ENCODE measurements around the gene MT1G. TPM values are rescaled to one million over a fixed set of nuclear protein-coding genes. Genes with fewer than 3 reads are reported as not detected.
"Not testable (repeated sequence)": the region's sequence is repeated elsewhere in the genome, so short reads cannot be mapped to it uniquely, and the experiment has no call there.

MT1G gene
- total RNA-seq, 1 donor = 5.9 TPM

DNA sequence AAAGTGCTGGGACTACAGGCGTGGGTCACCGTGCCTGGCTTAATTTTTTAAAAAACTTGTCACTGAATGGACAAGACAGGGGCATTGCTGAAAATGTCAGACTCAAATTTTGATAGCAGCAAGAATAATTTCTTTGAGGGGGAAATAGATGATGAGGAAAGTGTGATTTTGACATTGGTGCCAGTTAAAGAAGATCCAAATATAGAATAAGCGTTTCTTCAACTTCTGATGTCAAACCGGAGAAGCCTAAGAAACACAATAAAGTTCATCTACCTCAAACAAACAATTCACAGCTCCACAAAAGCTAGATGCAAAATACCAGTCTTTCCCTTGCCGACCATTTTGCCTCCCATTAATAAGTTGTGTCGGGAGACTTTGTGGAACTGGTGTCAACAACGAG lies 18.9 kb upstream of the MT1G start:
- no peak for DNase-seq (ENCODE audit: low read depth in 2 of 3, low spot score in 2 of 3)

DNA sequence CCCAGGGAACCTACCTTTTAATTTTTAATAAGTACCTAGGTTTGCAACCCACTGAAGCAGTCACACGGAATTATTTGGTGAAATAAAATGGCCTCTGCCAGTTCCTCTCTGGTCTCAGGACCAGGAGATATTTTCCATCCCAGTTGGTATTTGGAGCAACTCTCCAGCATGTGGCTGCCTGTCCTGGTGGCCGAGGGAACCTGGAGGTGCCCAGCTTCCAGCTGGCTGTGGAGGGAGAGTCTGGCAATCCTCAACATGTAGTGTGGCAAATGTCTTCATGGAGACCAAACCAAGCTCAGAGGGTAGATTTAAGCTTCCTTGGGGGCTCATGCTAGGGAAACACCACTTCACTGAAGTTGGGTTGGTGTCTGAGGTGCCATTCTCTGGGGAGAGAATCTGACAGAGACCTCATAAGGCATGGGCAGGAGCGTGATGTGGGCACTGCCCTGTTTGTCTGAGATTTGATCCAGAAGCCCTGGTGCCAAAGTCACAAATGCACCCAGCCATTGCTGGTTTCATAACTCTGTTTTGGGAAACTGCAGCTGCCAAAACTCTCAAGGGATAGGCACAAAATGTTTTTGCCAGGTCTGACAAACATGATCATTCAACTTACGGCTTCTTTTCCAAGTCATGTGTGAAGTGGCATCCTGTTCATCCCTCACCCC lies 17.2 kb upstream of the MT1G start:
- no peak for DNase-seq (ENCODE audit: low read depth in 2 of 3, low spot score in 2 of 3)

DNA sequence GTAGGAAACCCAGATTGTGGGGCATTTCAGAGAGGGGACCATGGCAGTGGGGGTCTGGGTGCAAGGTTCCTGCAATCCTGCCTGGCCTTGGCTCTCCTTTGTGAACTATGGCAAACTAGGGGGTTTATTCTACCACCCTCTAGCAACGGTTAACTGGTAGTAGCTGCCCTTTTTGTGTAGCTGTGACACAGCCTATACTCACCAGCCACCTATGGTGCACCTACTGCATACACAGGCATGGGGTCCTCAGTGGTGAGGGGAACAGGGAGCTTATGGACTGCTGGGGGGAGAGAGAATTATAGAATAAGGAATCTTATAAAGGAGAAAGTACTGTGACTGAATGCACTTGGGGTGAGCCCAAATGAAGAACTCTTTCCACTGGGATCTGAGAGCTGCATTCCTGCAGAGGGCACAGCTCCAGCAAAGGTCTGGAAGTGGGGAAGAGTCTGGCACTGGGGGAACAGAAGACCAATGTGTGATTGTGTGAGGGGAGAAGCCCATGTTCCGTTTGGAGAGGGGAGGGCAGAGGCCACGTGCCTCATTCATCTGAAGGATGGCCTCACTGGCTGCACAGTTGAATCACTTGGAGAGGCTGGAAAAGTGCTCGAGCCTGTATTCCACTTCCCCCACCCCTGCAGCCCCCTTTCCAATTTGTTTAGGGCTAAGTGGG lies 16.5 kb upstream of the MT1G start:
- no peak for DNase-seq (ENCODE audit: low read depth in 2 of 3, low spot score in 2 of 3)

DNA sequence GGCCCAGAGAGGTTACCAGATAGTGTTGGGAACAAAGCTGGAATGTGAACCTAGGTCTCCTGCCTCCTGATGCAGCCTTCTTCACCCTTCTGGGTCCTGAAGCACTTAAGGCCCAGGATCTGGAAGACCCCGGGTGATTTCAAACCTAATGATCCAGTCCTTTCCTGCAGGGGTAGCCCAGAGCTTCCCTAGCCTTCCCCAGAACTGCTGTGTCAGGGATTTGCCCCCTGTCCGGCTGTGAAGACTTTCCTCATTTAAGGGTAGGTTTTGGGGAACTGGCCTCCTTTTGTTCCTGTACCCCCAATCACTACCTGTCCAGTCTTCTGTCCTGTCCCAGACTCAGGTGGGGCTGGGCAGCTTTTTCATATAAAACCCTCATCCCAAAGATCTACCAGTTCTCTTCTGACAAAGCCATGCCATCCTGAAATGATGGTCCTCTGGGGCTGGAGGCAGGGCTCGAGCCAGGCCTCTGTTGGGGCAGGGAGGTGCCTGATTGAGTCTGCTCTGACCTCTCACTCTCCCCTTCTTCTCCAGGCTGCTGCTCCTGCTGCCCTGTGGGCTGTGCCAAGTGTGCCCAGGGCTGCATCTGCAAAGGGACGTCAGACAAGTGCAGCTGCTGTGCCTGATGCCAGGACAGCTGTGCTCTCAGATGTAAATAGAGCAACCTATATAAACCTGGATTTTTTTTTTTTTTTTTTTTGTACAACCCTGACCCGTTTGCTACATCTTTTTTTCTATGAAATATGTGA lies 15.7 kb upstream of the MT1G start:
- no peak for DNase-seq (ENCODE audit: low read depth in 2 of 3, low spot score in 2 of 3)

DNA sequence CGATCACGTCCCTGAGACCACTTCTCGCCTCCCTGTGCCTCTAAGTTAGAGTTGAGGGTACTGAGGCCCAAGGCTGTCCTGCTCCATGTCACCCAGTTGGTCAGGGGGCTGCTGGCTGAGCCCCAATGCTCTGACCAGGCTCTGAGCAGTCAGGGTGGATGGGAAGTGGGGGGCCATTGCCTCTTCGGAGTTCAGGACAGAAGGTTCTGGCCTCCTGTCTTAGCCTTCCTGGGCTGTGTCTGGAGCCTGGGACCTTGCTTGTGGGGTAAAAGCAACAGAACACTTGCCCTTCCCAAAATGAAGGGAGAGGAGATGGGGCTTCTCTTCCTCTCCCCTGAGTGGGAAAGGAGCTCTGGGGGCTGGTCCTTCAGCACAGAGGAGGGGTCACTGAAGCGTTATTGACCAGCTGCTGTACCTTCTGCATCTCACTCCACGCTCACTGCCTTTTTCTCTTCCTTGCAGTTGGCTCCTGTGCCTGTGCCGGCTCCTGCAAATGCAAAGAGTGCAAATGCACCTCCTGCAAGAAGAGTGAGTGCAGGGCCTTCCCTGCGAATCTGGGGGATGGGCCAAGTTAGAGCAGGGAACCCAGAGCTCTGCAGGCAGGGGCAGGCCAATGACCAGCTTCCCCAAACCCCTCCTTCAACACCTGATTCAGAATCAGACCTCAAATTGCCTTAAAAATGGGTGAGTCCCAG lies 15.0 kb upstream of the MT1G start:
- DNase-seq (ENCODE audit: low read depth in 2 of 3, low spot score in 2 of 3) = no peak

DNA sequence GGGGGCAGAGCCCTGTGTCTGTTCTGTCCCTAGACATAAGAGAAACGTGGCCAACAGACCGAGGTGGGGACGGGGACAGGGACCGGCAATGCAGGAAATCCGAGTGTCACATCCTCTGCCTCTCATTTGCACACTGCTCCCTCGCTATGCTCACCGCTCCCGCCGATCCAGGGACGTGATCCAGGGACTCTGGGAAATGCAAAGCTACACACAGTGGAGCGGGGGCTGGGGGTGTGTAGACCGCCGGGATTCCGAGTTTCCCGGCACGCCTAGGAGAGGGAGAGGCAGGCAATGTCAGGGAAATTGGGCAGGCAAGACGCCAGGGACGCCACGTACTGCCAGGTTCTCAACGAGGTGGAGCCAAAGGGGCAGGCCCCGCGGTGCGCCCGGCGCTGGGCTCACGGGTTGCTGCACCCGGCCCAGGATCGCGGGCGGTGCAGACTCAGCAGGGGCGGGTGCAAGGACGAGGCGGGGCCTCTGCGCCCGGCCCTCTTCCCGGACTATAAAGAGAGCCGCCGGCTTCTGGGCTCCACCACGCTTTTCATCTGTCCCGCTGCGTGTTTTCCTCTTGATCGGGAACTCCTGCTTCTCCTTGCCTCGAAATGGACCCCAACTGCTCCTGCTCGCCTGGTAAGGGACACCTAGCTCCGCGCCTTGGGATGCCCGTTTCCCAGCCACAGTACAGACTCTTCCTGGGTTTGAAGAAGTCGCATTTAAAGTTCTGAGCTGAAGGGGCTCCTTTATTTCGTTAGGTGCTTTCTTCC lies 14.3 kb upstream of the MT1G start, which contains the start of gene MT1X:
MT1X (plus strand) TSS at position 532 of the 764 bp plus-strand sequence; CDS start at position 603, 71 bp downstream.
- DNase-seq (ENCODE audit: low read depth in 2 of 3, low spot score in 2 of 3) = peak; percentile 60 to 83 (median 67)

DNA sequence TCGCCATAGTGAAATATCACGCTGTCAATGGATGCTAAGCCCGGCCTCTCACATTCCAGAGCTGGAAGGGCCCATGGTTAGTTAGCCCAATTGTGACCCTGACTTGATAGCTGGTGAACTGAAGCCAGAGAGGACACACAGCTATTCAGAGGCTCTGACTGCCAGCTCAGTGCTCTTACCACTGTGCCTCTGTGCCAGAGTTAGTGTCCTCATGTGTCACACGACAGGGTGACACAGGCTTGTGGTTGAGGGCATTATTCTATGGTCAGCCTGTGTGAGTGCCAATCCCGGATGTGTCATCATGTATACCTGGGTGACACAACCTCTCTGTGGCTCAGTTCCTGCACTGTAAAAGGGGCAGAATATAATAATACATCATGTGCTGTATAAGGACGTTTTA lies 12.0 kb upstream of the MT1G start:
- DNase-seq (ENCODE audit: low read depth in 2 of 3, low spot score in 2 of 3) = no peak

DNA sequence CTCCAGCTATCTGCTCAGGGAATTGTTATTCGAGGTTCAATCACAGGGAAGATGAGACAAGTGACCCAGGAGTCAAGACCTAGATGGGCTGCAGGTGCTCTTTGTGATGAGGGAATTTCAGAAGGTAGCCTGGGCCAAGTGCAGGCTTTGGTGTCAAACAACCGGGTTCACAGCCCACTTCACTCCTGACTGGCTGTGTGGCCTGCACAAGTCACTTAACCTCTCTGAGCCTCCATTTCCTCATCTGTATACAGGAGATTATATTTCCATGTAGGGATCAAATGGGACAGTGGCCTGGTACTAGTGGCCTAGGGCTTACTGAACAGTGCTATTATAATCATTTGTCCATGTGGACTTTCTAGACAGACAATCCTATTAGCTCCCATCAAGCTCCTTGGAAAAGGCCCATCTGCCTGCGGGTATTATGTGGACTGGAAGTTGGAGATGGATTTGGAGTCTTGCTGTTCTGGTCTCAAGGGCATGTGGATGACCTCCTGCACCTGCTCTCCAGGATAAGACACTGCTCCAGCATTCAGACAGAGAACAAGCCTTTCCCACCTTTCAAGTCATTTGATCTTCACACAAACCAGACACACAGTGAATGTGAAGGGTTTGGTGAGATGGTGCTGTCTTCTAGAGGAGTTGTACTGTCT lies 11.3 kb upstream of the MT1G start:
- DNase-seq (ENCODE audit: low read depth in 2 of 3, low spot score in 2 of 3) = no peak

DNA sequence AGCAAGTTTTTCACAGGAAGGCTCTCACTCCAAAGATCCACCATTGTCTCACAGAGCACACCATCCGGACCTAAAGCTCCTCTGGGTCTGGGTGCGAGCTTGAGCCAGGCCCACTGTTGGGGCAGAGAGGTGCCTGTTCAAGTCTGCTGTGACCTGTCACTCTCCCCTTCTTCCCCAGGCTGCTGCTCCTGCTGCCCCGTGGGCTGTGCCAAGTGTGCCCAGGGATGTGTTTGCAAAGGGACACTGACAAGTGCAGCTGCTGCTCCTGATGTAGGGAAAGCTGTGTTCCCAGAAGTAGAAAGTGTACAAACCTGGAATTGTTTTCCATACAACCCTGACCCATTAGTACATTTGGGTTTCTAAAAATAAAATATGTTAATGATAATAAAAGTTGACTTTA lies 9.6 kb upstream of the MT1G start:
- no peak for DNase-seq (ENCODE audit: low read depth in 2 of 3, low spot score in 2 of 3)

DNA sequence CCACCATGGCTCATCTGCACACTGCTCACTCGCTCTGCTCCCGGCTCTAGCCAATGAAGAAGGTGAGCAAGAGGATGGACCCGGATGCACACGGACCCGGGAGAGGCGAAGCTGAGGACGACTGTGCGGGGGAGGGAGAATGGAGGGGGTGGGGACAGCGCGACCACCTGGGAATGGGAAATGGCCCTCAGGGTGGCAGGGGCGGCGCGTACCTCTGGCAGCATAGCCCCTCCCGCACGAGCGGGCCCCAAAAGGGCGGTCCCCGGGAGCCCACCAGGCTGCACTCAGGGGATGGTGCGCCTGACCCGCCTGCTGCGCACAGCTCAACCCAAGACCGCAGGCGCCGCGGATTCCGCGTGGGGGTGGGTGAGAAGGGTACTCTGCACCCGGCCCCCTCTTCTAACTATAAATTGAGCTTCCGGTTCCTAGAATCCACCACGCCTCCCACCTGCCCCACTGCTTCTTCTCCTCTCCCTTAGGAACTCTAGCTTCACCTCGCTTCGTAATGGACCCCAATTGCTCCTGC lies 7.9 kb upstream of the MT1G start:
- DNase-seq (ENCODE audit: low read depth in 2 of 3, low spot score in 2 of 3) = peak in 1 of 3 donors; percentile 37

DNA sequence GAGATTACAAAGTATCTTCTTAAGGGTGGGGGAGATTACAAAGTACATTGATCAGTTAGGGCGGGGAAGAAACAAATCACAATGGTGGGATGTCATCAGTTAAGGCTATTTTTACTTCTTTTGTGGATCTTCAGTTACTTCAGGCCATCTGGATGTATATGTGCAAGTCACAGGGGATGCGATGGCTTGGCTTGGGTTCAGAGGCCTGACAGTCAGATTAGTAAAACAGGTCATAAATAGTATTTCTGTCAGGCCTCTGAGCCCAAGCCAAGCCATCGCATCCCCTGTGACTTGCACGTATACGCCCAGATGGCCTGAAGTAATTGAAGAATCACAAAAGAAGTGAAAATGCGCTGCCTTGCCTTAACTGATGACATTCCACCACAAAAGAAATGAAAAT lies 6.7 kb upstream of the MT1G start:
- DNase-seq (ENCODE audit: low read depth in 2 of 3, low spot score in 2 of 3) = not testable (repeated sequence)

DNA sequence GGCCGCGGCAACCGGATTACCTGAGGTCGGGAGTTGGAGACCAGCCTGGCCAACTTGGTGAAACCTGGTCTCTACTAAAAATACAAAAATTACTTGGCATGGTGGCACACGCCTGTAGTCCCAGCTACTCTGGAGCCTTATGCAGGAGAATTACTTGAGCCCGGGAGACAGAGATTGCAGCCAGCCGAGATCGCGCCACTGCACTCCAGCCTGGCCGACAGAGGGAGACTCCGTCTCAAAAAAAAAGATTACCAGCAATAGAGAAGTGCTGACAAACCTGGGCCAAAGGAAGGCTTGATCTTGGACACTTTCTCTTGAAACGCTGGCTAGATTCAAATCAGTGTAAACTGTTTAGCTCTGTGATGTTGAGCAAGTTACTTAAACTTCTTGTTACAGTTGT lies 6.1 kb upstream of the MT1G start:
- DNase-seq (ENCODE audit: low read depth in 2 of 3, low spot score in 2 of 3) = peak in 1 of 3 donors; percentile 73

DNA sequence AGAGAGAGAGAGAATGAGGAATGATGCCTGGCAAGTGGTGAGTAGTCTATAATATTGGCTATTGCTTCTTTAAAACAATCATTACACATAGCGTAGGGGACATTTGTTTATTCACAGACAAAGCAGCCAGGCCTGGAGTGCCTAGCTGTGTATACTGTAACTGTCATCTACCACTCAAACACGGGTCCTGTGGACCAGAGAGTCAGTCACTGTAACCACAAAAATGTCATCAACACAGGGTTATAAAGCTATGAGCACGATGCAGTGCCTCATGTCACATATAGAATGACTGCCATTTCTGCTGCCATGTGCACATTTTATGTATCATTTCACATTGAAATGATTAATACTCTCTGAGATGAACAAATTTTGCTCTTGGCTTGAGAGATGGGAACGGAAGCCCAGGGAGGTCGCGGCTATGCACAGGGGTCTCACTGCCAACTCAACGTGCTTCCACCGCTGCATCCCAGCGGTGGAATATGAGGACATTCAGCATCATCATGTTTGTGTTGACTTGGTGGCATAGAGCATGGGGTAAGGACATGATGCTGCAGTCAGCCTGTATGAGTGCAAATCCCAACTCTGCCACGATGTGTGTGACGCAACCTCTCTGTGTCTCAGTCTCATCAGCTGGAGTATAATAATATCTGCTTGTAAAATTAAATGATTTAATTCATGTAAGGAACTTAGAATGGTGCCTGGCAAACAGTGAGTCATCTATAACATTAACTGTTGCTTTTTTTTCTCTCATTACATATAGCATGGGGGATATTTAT lies 5.1 kb upstream of the MT1G start:
- no peak for DNase-seq (ENCODE audit: low read depth in 2 of 3, low spot score in 2 of 3)

DNA sequence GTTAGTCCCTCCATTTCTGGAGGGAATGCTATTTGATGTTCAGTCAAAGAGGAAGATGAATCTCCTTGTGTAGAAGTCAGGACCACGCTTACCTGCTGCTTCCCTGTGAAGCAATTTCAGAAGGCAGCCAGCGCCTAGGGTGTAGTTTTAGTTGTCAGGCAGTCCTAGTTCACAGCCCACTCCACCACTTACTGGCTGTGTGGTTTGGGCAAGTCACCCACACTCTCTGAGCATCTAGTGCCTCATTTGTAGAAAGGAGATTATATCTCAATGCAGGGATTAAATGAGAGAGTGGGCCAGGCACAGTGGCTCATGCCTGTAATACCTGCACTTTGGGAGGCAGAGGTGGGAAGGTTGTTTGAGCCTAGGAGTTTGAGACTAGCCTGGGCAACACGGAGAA lies 4.3 kb upstream of the MT1G start:
- DNase-seq (ENCODE audit: low read depth in 2 of 3, low spot score in 2 of 3) = not testable (repeated sequence)

DNA sequence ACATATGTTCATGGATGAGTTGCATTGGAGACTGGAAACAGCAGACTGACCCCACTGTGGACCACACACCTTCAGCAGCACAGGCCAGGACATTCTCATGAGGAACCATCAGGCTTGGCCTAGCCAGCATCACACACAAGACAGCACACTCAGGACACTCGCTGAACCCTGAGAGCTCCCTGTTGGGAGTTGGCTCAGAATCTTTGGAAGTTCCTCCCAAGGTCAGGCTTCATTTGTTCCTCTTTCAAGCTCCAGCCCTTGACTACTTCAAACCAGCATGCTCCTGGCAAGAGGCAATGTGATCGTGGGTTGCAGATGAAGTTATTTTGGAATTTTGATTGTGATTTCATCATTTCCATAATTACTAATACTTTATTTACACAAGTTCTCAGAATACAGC lies 3.8 kb upstream of the MT1G start:
- not testable (repeated sequence) for DNase-seq (ENCODE audit: low read depth in 2 of 3, low spot score in 2 of 3)

DNA sequence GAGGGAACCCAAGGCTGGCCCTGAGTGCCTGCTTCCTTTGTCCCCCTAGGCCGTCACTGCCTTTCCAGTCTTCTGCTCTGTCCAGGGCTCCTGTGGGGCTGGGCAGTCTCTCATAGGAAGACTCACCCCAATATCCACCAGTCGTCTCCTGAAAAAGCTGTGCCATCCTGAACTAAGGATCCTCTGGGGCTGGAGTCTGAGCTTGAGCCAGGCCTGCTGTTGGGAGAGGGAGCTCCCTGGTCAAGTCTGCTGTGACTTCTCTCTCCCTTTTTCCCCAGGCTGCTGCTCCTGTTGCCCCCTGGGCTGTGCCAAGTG lies 2.7 kb upstream of the MT1G start:
- no peak for DNase-seq (ENCODE audit: low read depth in 2 of 3, low spot score in 2 of 3)

DNA sequence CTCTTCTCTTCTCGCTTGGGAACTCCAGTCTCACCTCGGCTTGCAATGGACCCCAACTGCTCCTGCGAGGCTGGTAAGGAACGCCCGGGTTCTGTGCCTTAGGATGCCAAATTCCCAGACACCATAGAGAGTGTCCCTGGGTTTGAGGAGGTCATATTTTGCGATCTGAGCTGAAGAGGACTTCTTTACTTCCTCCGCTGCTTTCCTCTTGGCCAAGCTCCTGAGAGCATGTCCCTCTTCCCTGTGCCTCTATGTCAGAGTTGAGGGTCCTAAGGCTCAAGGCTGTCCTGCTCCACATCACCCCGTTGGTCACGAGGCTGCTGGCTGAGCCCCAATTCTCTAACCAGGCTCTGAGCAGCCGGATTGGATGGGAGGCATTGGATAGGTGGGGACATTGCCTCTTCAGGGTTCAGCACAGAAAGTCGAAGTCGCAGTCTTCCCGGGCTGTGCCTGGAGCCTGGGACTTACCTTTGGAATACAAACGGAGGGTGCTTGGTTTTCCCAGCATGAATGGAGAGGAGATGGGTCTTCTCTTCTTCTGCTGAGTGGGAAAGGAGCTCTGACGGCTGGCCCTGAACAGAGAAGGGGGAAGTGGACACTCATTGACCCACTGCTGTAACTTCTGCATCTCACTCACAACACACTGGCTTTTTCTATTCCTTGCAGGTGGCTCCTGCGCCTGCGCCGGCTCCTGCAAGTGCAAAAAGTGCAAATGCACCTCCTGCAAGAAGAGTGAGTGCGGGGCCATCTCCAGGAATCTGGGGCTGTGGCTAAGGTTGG lies 2.2 kb upstream of the MT1G start:
- DNase-seq (ENCODE audit: low read depth in 2 of 3, low spot score in 2 of 3) = no peak

Measured in hematopoietic multipotent progenitor cell (in vitro differentiated cells).